Hematopoietic multipotent progenitor cell treated with erythropoietin and hydrocortisone succinate and interleukin-3 and kit ligand, for 6 days (in vitro differentiated cells): ENCODE data around the gene TMEM123.

Experiments used
- DNase-seq: peaks from one replicate; pipeline ENCODE4 v3.0.0-alpha.2; 2015

TMEM123 gene

GRCh38 chr11:102470251-102470650 lies 17.7 kb upstream of the TMEM123 start:
- no peak for DNase-seq

DNA sequence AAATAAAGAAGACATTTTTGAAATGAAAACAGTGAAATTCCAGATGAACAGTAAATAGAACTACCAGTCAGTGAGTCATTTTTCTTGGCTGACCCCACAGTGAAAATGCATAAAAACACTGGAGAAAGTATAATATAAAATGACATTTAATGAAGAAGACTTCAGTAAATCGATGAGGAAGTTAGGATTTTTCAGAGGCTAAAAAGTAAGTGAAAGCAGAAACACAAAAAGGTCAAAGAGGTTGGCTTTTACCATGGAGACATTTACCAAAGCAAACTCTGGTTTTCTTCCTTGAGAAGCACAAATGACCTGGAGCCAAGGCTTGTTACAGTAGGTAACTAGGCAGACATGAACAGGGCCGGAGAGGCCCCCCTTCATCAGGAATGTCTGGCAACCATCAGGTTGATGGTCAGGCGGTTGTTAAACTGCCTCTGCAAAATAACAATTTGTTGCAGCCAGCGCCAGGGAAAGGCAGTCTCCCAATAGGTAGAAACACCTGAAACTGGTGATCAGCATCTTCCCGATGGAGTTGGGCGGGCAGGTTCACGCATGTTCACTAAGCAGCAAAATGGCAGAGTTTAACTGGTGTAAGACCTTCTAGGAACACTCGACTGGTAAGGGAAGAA lies 16.7 kb upstream of the TMEM123 start:
- no peak for DNase-seq

DNA sequence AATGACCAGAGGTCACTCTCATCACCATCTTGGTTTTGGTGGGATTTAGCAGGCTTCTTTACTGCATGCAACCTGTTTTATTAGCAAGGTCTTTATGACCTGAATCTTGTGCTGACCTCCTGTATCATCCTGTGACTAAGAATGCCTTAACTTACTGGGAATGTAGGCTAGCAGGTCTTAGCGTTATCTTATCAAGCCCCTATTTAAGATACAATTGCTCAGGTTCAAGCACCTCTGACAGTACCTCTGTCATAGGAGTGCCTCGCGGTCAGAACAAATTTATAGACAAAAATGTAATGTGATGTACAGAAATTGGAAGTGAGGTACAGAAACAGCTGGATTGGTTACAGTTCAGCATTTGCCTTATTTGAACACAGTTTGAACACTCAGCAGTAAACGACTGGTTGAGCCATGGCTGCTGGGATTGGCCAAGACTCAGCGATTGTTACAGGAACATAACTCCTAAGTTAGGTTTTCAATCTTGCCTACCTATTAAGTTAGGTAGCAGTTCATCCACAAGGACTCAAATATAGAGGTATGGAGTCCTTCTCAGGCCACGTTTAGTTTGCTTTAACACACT lies 16.1 kb upstream of the TMEM123 start:
- no peak for DNase-seq

- DNase-seq: no peak
These were observed 15.5 kb upstream of the TMEM123 start for GRCh38 chr11:102467853-102468580.

DNA sequence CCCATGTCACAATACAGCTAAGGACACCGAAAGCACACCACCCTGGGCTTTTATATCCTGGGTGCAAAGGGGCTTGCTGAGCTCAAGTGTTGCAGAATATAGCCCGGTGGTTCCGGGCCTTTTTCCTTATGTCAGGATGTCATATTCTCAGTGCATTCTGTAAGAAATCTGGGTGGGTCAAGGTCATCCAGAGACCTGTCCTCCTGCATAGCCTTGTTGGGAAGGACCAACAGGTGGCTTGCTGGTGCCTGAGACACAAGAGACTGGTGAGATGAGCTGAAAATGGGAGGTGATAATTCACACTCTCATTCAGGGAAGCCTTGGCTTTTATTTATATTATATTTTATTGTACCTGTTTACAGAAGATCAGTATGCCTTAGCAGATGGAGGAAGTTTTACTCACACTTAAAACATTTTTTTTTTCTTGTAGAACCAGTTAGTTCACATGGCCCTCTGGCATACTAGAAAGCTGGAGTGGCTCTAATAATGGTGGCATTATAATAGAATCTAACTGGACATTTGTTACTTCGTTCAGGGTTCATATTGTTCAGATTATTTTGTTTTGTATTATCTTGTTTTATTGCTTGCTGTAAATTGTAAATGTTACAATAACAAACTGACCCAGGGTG lies 14.6 kb upstream of the TMEM123 start:
- no peak for DNase-seq

GRCh38 chr11:102465696-102466095 lies 13.1 kb upstream of the TMEM123 start:
- no peak for DNase-seq

GRCh38 chr11:102464859-102465500 lies 12.4 kb upstream of the TMEM123 start:
- DNase-seq: no peak

DNA sequence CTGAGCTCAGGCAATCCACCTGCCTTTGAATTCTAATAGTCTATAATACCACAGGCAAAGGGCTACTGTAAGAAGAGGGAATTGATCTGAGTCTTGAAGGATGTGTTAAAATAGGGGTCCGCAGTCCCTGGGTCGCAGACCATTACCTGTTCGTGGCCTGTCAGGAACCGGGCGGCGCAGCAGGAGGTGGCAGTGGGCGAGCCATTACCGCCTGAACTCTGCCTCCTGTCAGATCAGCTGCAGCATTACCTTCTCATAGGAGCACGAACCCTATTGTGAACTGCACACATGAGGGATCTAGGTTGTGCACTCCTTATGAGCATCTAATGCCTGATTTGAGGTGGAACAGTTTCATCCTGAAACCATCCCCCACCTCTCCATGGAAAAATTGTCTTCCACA lies 11.5 kb upstream of the TMEM123 start:
- no peak for DNase-seq

DNA sequence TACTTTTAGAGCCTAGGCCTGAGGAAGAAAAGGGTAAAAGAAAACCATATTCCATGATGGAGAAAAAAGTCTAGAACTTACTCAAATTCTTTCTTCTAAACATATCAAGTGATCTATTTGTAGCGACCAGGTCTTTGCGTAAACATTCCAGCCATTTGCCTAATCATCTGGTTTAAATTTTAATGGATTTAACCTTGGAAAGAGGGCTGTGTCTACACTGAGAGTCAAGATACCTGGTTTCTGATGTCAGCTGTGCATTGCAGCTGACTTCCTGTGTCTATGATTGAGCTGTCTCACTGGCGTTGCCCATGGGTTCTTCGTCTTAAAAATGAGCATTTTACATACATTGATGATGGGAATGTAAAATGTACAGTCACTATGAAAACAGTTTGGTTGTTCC lies 10.0 kb upstream of the TMEM123 start:
- DNase-seq: no peak

GRCh38 chr11:102459393-102459792 lies 6.8 kb upstream of the TMEM123 start:
- no peak for DNase-seq

GRCh38 chr11:102458548-102458947 lies 6.0 kb upstream of the TMEM123 start:
- DNase-seq: no peak

GRCh38 chr11:102457865-102458264 lies 5.3 kb upstream of the TMEM123 start:
- DNase-seq: no peak

DNA sequence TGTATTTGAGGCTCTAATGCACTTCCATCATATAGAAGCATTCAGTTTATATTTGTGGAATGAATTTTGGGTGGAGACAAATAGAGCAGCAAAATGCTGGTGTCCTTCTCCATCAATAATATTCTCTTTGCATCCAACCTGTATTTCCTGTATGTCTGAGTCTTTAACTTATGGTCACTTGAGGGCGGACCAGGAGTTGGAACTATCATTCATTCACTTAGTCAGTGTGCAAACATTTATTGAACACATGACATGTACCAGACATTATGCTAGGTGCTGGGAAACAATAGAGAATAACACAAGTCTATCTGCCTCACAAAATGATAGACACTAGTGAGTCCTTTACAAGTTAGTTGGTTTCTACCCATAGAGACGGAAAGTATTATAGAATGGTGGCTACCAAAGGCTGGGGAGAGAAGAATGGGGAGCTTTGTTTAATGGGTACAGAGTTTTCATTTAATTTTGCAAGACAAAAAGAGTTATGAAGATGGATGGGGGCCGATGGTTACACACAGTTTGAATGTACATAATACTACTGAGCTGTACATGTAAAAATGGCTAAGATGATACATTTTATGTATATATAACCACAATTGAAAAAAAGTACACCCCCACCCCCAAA lies 4.6 kb upstream of the TMEM123 start:
- DNase-seq: no peak

- peak; percentile 61 for DNase-seq
These were observed 3.8 kb upstream of the TMEM123 start for GRCh38 chr11:102456381-102456780.

GRCh38 chr11:102453921-102454320 lies 1.4 kb upstream of the TMEM123 start:
- no peak for DNase-seq

DNA sequence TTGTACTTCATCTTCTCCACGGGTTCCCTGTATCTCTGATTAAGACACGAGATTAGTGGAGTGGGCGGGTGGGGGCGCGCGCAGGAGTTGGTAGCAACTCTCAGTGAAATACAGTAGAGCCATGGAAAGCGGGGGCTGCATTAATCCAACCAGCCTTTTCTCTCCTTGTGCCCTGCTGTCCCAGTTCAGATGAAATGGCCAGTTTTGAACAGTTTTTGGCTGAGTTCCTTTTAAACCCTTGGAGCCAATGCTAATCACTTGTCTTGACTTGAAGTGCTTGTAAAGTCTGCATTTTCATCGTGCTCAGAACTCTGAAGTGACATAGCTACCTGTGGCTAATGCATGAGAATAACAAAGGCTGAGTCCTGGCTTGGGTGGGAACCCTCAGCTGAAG lies 734 bp upstream of the TMEM123 start:
- peak; percentile 52 for DNase-seq

- peak; percentile 85 for DNase-seq
These were observed 694 bp downstream of the TMEM123 start for GRCh38 chr11:102451681-102452460.

GRCh38 chr11:102451041-102451680 lies 1.4 kb downstream of the TMEM123 start:
- DNase-seq: peak; percentile 70

- no peak for DNase-seq
These were observed 2.7 kb downstream of the TMEM123 start for GRCh38 chr11:102449651-102450570.

- peak; percentile 72 for DNase-seq
These were observed 3.7 kb downstream of the TMEM123 start for GRCh38 chr11:102448869-102449224.
